Transverse colon (tissue), 4 donors: Measurements from ENCODE around the gene TUT1. TPM values are rescaled to one million over a fixed set of nuclear protein-coding genes. Genes with fewer than 3 reads are reported as not detected.
A peak's percentile ranks its signal among the peaks of the same experiment; 100 is the strongest.

Experiments
- DNase-seq: peaks from one replicate; pipeline ENCODE4 v3.0.0-alpha.2; 2019
- H3K27ac ChIP-seq, 4 donors: fragments of 200-600 bp; sonication (generic); 2 replicates each; pipeline ENCODE4 v1.5.1; 2016 to 2018; ENCODE audit warnings: inconsistent platforms in 4 of 4
- H3K27me3 ChIP-seq: fragments of 200-600 bp; sonication (generic); 2 replicates; pipeline ENCODE4 v1.5.1; 2017; ENCODE audit warnings: inconsistent platforms
- H3K36me3 ChIP-seq, 4 donors: fragments of 200-600 bp; sonication (generic); 2 replicates each; pipeline ENCODE4 v1.5.1; 2017 to 2019; ENCODE audit warnings: inconsistent platforms in 4 of 4
- H3K4me1 ChIP-seq, 4 donors: fragments of 200-600 bp; sonication (generic); 2 replicates each; pipeline ENCODE4 v1.5.1; 2017 to 2020; ENCODE audit warnings: inconsistent platforms in 4 of 4
- H3K4me3 ChIP-seq, 4 donors: fragments of 200-600 bp; sonication (generic); 1 replicate in 1 of 4; 2 replicates in 3 of 4; pipeline versions ENCODE4 v1.5.1 to v1.6.1; 2017 to 2019; ENCODE audit warnings: inconsistent platforms in 4 of 4
- H3K9me3 ChIP-seq, 2 donors: fragments of 200-600 bp; sonication (generic); 2 replicates each; pipeline ENCODE4 v1.5.1; 2017 to 2019; ENCODE audit warnings: inconsistent platforms in 2 of 2
- EP300 ChIP-seq: sonication (generic); formaldehyde crosslinking; IDR thresholded peaks from one replicate; pipeline ENCODE4 v1.6.1; 2017; ENCODE audit warnings: antibody characterized with exemption, low read depth
- POLR2A ChIP-seq: fragments of 450-650 bp; IDR thresholded peaks from one replicate; pipeline ENCODE4 v1.6.1; 2016; ENCODE audit warnings: antibody characterized with exemption, mild to moderate bottlenecking, moderate library complexity
- POLR2AphosphoS5 ChIP-seq, 3 donors: sonication (generic); formaldehyde crosslinking; IDR thresholded peaks; one replicate each; pipeline ENCODE4 v1.6.1; 2016; ENCODE audit warnings: antibody characterized with exemption in 3 of 3
- WGBS, 2 donors: methylation state at CpG; one replicate each; pipeline ENCODE4 v1.1.5; 2018; ENCODE audit warnings: low coverage in 1 of 2; 5-methylcytosine and 5-hydroxymethylcytosine counted together
- in situ Hi-C, 4 donors: fragments of 200-750 bp; cut with MboI; loops; one replicate each; pipeline versions ENCODE4 v1.15.0 to v1.15.1; 2017; ENCODE audit warnings: low sequenced_read_pairs in 3 of 4, low pct_ligation_motif_present in 1 of 4, low pct_unique_long_range_greater_than_20kb in 1 of 4
- intact Hi-C: fragments of 100-400 bp; cut with DNase I; formaldehyde crosslinking; loops from one replicate; pipeline ENCODE4 v1.15.1; 2023; ENCODE audit warnings: low total_unique reads
- total RNA-seq, 4 donors: library from RNA; depleted of rRNA; stranded (reverse); fragments of >200 nt; gene quantifications; one replicate each; pipeline ENCODE4 v1.1.0, GENCODE V29; 2016
- TF ChIP-seq, protein P1 (sequence below), 5 experiments: fragments of 200-600 bp in 3 of 5; fragments of 450-650 bp in 2 of 5; sonication (generic) in 3 of 5; IDR thresholded peaks; 1 replicate in 2 of 5; 2 replicates in 3 of 5; pipeline ENCODE4 v1.5.1; 2016 to 2017; ENCODE audit warnings: antibody characterized with exemption in 5 of 5, inconsistent platforms in 3 of 5, mild to moderate bottlenecking in 2 of 5, moderate library complexity in 1 of 5

TUT1 gene
- total RNA-seq, 4 donors from 2014 or later, result 6.0 to 12.4 (median 9.8) TPM

DNA sequence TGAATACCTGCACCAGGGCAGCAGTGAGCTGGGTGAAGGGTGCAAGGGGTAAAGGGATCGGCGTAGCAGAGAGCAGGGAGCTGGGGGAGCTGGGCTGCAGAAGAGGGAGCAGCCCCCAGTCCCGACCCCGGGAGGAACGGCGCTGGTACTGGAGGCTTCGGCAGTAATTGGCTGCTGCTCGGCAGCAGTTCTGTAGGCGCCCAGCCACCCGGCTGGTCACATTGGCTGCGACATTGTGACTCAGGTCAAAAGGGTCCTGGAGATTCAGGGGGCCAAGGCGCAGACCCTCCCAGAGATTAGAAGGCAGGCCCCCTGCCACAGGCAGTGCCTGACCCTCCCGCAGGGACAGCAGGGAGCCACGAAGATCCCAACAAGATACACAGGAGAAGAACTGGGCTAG, 15.5 kb downstream of the TUT1 start:
- no peak for TF ChIP-seq POLR2A
- TF ChIP-seq, protein P1, sequence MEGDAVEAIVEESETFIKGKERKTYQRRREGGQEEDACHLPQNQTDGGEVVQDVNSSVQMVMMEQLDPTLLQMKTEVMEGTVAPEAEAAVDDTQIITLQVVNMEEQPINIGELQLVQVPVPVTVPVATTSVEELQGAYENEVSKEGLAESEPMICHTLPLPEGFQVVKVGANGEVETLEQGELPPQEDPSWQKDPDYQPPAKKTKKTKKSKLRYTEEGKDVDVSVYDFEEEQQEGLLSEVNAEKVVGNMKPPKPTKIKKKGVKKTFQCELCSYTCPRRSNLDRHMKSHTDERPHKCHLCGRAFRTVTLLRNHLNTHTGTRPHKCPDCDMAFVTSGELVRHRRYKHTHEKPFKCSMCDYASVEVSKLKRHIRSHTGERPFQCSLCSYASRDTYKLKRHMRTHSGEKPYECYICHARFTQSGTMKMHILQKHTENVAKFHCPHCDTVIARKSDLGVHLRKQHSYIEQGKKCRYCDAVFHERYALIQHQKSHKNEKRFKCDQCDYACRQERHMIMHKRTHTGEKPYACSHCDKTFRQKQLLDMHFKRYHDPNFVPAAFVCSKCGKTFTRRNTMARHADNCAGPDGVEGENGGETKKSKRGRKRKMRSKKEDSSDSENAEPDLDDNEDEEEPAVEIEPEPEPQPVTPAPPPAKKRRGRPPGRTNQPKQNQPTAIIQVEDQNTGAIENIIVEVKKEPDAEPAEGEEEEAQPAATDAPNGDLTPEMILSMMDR (IDR thresholded peaks at IDR 0.05), result no peak
- TF ChIP-seq EP300, result no peak
- TF ChIP-seq POLR2AphosphoS5 (IDR thresholded peaks at IDR 0.05), result no peak
- peak overlapping the region; percentile 88 to 96 (median 94) for H3K27ac ChIP-seq
- H3K36me3 ChIP-seq, result peaks cover 0 to 18% (median 3%) of the 10 kb centered on the region in 4 donors
- no peak for DNase-seq
- peaks cover 14 to 46% (median 41%) of the 10 kb centered on the region in 4 donors for H3K4me1 ChIP-seq
- H3K27me3 ChIP-seq, result no peaks in the 10 kb centered on the region
- in situ Hi-C loops, result loop anchor here in 1 of 4 donors (25.0 kb wide), 1 partner anchor 286 kb away; no protein-coding TSS in a partner anchor
- H3K4me3 ChIP-seq, result peak overlapping the region in 1 of 4 donors; percentile 99
- 86 to 93% methylated on average over 2 to 14 of the region's 14 CpGs for WGBS, 2 donors
- no peaks in the 10 kb centered on the region for H3K9me3 ChIP-seq
- intact Hi-C loops, result no loop called here

DNA sequence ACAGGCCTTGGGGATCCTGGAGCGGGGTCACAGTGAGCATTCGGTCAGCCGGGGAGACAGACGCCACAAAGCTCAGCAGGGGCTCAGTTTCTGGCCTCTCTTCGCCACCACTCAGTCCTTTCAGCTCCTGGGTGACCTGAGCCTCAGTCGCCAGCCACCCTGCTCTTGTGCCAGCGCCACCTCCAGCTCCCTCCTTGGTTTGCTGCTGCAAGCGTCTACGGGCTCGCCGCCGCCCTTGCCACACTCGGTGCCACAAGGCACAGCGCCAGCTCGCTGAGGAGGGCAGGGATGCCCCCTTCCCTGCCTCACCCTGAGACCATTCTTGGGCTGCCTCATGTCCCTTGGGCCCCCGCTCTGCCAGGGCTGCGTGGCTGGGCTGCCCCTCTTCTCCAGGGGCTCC, 16.2 kb downstream of the TUT1 start:
- TF ChIP-seq POLR2AphosphoS5 (IDR thresholded peaks at IDR 0.05) (peak in 1 of 3 donors; percentile 10), EP300 (no peak)
- WGBS, 2 donors, result 38 to 40% methylated on average over 3 to 17 of the region's 17 CpGs
- Histone ChIP-seq H3K27ac (peak overlapping the region; percentile 88 to 96 (median 94)), H3K4me3 (peak overlapping the region in 3 of 4 donors; percentile 52 to 99 (median 57)), H3K9me3 (no peaks in the 10 kb centered on the region), H3K4me1 (peaks cover 14 to 51% (median 41%) of the 10 kb centered on the region in 4 donors), H3K27me3 (no peaks in the 10 kb centered on the region), H3K36me3 (peaks cover 0 to 21% (median 6%) of the 10 kb centered on the region in 4 donors)
- in situ Hi-C loops, result loop anchor here in 1 of 4 donors (25.0 kb wide), 1 partner anchor 287 kb away; no protein-coding TSS in a partner anchor
- intact Hi-C loops, result no loop called here
- peak; percentile 53 for DNase-seq

DNA sequence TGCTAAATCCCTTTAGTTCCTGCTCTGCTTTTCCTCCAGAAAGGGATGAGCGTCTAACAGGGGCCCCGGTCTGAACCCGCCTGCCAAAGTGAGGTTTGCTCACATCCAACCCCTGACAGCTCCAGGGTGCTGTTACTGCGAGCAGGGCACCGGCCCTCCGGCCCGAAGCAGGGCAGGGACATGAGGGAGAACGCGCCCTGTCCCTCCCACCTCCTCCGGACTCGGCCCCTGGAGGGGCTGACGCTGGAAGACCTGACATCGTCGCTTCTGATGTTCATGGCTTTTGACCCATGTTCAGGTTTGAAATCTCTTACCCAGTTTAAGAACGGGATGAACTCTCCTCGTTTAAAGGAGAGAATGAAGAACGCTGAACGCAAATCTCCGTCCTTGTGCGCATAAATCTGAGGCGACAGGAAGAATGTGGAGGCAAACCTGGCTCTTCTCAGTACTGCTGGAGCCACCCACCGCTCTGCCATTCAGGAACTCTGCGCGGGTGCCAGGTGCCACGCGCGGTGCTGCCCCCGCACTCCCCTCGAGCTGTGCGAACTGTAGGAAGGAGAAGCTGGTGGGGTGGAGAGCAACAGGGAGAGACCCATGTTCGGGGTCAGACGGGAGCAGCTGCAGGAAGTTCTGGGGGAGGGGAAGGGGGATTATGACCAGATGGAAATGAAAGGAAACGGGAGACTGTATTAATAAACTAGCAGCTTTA, 16.8 kb downstream of the TUT1 start:
- intact Hi-C loops, result no loop called here

DNA sequence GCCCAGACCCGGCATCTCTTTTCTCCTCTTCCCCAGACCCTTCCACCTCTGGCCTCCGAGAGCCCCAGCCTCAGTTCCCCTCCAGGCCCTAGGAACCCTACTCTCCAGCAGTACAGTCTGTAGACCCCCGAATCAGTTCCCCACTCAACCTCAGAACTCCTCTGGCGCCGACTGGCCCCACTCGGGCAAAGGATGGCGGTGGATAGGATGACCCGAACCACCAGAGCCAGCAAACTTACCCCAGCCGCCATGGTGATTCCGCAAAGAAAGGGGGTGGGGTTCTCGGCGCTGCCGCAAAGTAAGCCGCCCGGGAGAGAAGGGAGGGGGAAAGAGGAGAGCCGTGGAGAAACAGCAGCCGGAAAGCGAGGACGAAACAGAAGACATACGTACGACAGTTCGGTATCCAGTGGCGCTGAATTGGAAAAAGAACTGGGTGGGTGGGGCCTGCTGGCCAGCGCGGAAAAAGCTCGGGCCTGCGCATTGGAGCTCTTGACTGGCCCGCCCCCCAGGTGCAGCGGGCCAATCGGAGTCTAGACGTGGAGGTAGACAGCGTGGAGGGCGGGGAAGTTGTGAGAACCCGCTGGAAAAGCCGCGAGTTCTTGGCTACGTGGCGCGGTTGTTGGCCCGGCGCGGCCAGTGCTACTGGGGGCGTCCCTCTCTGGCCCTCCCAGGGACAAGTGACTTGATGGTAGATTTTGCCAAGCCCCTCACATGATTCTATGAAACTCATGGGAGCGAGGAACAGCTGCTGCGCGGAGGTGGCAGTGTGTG, 17.5 kb downstream of the TUT1 start, which contains the start of gene EEF1G:
Gene EEF1G, minus strand, starts transcription at position 300 of the 771 bp plus-strand sequence. Its CDS starts 49 bp downstream, at position 251.
- peak; percentile 99 for DNase-seq
- no peaks in the 10 kb centered on the region for H3K9me3 ChIP-seq
- TF ChIP-seq EP300 (no peak), POLR2AphosphoS5 (IDR thresholded peaks at IDR 0.05) (peak; percentile 91 to 95 (median 92)), POLR2A (peak; percentile 86)
- TF ChIP-seq, protein P1 (IDR thresholded peaks at IDR 0.05), result no peak
- H3K27ac ChIP-seq, result peak within 1 kb of the TSS; percentile 88 to 96 (median 94)
- in situ Hi-C loops, result no loop called here
- peaks cover 14 to 51% (median 41%) of the 10 kb centered on the region in 4 donors for H3K4me1 ChIP-seq
- peak within 1 kb of the TSS; percentile 52 to 99 (median 58) for H3K4me3 ChIP-seq
- intact Hi-C loops, result no loop called here
- H3K27me3 ChIP-seq, result no peaks in the 10 kb centered on the region
- 1 to 7% methylated on average over 3 to 46 of the region's 46 CpGs for WGBS, 2 donors
- H3K36me3 ChIP-seq, result peaks cover 0 to 31% (median 11%) of the 10 kb centered on the region in 4 donors

More for the DNA sequence above, 16.8 kb downstream of the TUT1 start:
- Histone ChIP-seq H3K27ac (peak overlapping the region; percentile 88 to 96 (median 94)), H3K4me3 (peak overlapping the region; percentile 52 to 99 (median 58)), H3K27me3 (no peaks in the 10 kb centered on the region), H3K36me3 (peaks cover 0 to 28% (median 9%) of the 10 kb centered on the region in 4 donors), H3K9me3 (no peaks in the 10 kb centered on the region), H3K4me1 (peaks cover 14 to 51% (median 41%) of the 10 kb centered on the region in 4 donors)
- peak; percentile 41 for DNase-seq
- 0 to 1% methylated on average over 3 to 33 of the region's 33 CpGs for WGBS, 2 donors
- TF ChIP-seq POLR2AphosphoS5 (IDR thresholded peaks at IDR 0.05) (no peak), POLR2A (peak; percentile 40), EP300 (no peak)
- TF ChIP-seq, protein P1 (IDR thresholded peaks at IDR 0.05), result no peak
- in situ Hi-C loops, result loop anchor here in 1 of 4 donors (25.0 kb wide), 1 partner anchor 288 kb away; no protein-coding TSS in a partner anchor
